OCI-LY7 (cell line): ENCODE data around the gene LRP1-AS. TPM values are rescaled to one million over a fixed set of nuclear protein-coding genes. Genes with fewer than 3 reads are reported as not detected.

ENCODE experiments used
- BruUV-seq: library from RNA; stranded (reverse); fragments of 400-500 nt; replicated peaks from 2 replicates; lab custom pipeline; 2021; lab: Mats Ljungman, UMichigan
- CTCF ChIA-PET: fragments of 300-600 bp; sonication (Branson Sonifier 250); formaldehyde crosslinking; loops from one replicate; lab custom pipeline; 2022; ENCODE audit warnings: antibody characterized with exemption; ENCODE audit not compliant: unreplicated experiment; lab: Charles Lee
- POLR2A ChIA-PET: fragments of 300-600 bp; sonication (Branson Sonifier 250); formaldehyde crosslinking; loops from one replicate; lab custom pipeline; 2022; ENCODE audit warnings: antibody characterized with exemption; lab: Charles Lee
- DNase-seq: peaks from one replicate; pipeline ENCODE4 v3.0.0-alpha.2; 2015; ENCODE audit warnings: low spot score
- H2AFZ ChIP-seq: fragments of 200-600 bp; sonication (generic), shearing (Covaris generic); 2 replicates; pipeline ENCODE4 v1.6.1; 2014; ENCODE audit warnings: mild to moderate bottlenecking, antibody characterized with exemption, low read length, moderate library complexity
- H3K27ac ChIP-seq: fragments of 200-600 bp; sonication (generic); 2 replicates; pipeline ENCODE4 v1.5.1; 2014; ENCODE audit warnings: mixed run types, low read depth, mild to moderate bottlenecking, moderate library complexity, low read length, inconsistent platforms; ENCODE audit not compliant: poor library complexity, severe bottlenecking
- H3K36me3 ChIP-seq: fragments of 200-600 bp; sonication (generic); 2 replicates; pipeline ENCODE4 v1.6.1; 2014; ENCODE audit warnings: mild to moderate bottlenecking, antibody characterized with exemption, low read length, moderate library complexity, mixed read lengths; ENCODE audit not compliant: insufficient read depth
- H3K4me1 ChIP-seq: fragments of 200-600 bp; sonication (generic); 2 replicates; pipeline ENCODE4 v1.5.1; 2014; ENCODE audit warnings: mild to moderate bottlenecking, low read length; ENCODE audit not compliant: insufficient read depth, poor library complexity, severe bottlenecking
- H3K4me2 ChIP-seq: fragments of 200-600 bp; sonication (generic); 2 replicates; pipeline ENCODE4 v1.6.1; 2014; ENCODE audit warnings: mild to moderate bottlenecking, low read length
- H3K4me3 ChIP-seq: fragments of 200-600 bp; sonication (generic); 2 replicates; pipeline ENCODE4 v1.5.1; 2014; ENCODE audit warnings: mild to moderate bottlenecking, low read depth, low read length; ENCODE audit not compliant: poor library complexity, severe bottlenecking
- H3K79me2 ChIP-seq: fragments of 200-600 bp; sonication (generic); 2 replicates; pipeline ENCODE4 v1.6.1; 2016; ENCODE audit warnings: low read depth, mild to moderate bottlenecking, low read length, moderate library complexity, mixed read lengths; ENCODE audit not compliant: insufficient read depth
- H3K9me2 ChIP-seq: fragments of 200-600 bp; sonication (generic); 2 replicates; pipeline ENCODE4 v1.6.1; 2016; ENCODE audit warnings: mild to moderate bottlenecking, low read length, mixed read lengths; ENCODE audit not compliant: insufficient read depth
- H3K9me3 ChIP-seq: fragments of 200-600 bp; sonication (generic); 2 replicates; pipeline ENCODE4 v1.6.1; 2014; ENCODE audit warnings: mild to moderate bottlenecking, mixed run types, low read length, mixed read lengths
- H4K20me1 ChIP-seq: fragments of 200-600 bp; sonication (generic); 2 replicates; pipeline ENCODE4 v1.6.1; 2014; ENCODE audit warnings: mild to moderate bottlenecking, antibody characterized with exemption, low read length, moderate library complexity, mixed read lengths; ENCODE audit not compliant: insufficient read depth
- EZH2phosphoT487 ChIP-seq: fragments of 200-600 bp; sonication (generic); IDR thresholded peaks from 2 replicates; pipeline ENCODE4 v1.6.1; 2018; ENCODE audit warnings: low read depth, borderline replicate concordance, mild to moderate bottlenecking, mixed run types, antibody characterized with exemption, low read length, moderate library complexity, mixed read lengths
- intact Hi-C: fragments of 100-400 bp; cut with micrococcal nuclease; formaldehyde crosslinking; loops from one replicate; pipeline ENCODE4 v1.10.0; 2022; ENCODE audit not compliant: unreplicated experiment
- total RNA-seq, 2 experiments: library from RNA; depleted of rRNA in 1 of 2; stranded (reverse); fragments of >200 nt in 1 of 2; shearing (Covaris generic) in 1 of 2; gene quantifications; 2 replicates each; pipeline ENCODE4 v1.2.3, GENCODE V29; 2014 to 2022
- TF ChIP-seq, protein P1 (sequence below): fragments of 200-600 bp; sonication (generic); conservative IDR thresholded peaks from 2 replicates; pipeline ENCODE4 v1.5.1; 2014; ENCODE audit warnings: mild to moderate bottlenecking, antibody characterized with exemption, low read length, moderate library complexity, mixed read lengths

LRP1-AS gene
- total RNA-seq, 2 experiments from 2014 or later, result not detected

DNA sequence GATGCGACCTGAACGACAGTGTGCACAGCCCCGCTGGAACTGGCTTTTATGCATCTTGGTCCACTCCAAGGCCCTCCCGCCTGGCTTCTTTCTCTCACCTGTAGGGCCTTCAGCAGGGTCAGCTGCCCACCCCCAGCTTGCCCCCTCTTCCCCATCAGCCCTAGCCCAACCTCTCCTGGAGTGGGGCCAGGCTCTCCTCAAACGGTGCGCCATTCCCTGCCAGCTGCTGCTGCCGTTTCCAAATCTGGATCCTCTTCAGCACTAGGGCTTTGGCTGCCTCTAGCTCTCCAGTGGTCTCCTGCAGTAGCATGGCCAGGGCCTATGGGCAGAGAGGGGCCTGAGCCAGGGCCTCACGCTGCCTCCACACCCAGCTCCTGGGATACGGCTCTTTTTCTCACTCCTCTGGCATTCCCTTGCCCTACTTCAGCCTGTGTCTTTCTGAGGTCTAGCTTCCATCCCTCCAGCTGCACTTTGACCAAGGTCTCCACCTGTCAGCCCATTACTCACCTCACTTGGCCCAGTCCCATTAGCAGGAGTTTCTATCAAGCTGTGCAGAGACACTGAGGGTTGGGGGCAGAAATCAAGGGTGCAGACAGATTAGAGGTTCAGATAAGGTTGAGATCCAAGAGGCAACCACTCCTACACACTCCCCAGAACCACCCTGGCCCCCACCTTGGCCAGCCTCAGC lies 41.3 kb downstream of the LRP1-AS start:
- intact Hi-C loops, result no loop called here
- no peaks in the 10 kb centered on the region for H4K20me1 ChIP-seq
- ChIA-PET POLR2A (interaction anchor here (0.5 to 1.5 kb wide), 3 partner anchors 17 to 27 kb away, joined by 3 to 6 read pairs (median 6); partner anchors contain the start of gene NAB2), CTCF (interaction anchor here (0.6 kb wide), 1 partner anchor 15 kb away, joined by 3 read pairs; no protein-coding TSS in a partner anchor)
- no peak overlapping the region for H3K4me2 ChIP-seq
- no peaks in the 10 kb centered on the region for H3K9me3 ChIP-seq
- no TSS peak for BruUV-seq
- H3K4me1 ChIP-seq, result peaks cover 21% of the 10 kb centered on the region
- no peaks in the 10 kb centered on the region for H3K9me2 ChIP-seq
- peaks cover 64% of the 10 kb centered on the region for H3K36me3 ChIP-seq
- H3K4me3 ChIP-seq, result no peak overlapping the region
- TF ChIP-seq, protein P1, sequence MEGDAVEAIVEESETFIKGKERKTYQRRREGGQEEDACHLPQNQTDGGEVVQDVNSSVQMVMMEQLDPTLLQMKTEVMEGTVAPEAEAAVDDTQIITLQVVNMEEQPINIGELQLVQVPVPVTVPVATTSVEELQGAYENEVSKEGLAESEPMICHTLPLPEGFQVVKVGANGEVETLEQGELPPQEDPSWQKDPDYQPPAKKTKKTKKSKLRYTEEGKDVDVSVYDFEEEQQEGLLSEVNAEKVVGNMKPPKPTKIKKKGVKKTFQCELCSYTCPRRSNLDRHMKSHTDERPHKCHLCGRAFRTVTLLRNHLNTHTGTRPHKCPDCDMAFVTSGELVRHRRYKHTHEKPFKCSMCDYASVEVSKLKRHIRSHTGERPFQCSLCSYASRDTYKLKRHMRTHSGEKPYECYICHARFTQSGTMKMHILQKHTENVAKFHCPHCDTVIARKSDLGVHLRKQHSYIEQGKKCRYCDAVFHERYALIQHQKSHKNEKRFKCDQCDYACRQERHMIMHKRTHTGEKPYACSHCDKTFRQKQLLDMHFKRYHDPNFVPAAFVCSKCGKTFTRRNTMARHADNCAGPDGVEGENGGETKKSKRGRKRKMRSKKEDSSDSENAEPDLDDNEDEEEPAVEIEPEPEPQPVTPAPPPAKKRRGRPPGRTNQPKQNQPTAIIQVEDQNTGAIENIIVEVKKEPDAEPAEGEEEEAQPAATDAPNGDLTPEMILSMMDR, result no peak
- TF ChIP-seq EZH2phosphoT487, result no peak
- no peak for DNase-seq
- H3K27ac ChIP-seq, result no peak overlapping the region
- peaks cover 29% of the 10 kb centered on the region; the same call in 1 of the 2 replicates for H3K79me2 ChIP-seq
- no peak overlapping the region for H2AFZ ChIP-seq

DNA sequence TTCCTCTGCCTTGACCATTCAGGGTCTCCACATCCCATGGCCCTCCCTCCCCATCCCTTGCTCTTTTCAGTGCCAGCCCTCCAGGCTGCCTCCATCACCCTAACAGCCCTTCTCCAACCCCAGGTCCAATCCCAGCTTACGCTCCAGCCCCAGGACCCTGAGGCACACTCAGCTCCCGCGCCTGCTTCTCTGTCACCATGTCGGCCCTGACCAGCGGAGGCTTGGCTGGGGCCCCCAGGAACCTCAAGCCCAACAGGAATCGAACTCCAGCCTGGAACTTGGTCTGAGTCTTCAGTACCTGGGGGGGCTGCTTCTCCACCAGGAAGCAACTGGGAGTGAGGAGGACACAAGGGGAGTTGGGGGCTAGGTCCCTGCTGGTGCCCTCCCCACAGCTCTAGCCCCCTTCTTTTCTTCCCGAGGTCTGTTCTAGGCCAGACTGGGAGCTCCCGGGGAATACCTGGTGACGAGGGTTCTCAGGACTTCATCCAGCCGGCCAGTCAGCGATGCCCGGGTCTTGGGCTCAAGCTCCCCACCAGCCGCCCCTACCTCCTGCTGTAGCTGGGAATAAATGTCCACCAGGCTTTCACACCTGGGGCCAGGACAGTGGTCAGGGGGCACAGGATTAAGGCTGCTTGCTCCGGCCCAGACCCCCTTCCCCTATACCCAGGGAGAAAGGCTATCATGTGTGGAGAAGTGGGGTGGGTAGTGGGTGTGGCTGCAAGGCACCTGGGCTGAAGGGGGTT lies 42.2 kb downstream of the LRP1-AS start:
- H3K36me3 ChIP-seq, result peaks cover 69% of the 10 kb centered on the region
- no peaks in the 10 kb centered on the region for H3K9me3 ChIP-seq
- H3K4me3 ChIP-seq, result no peak overlapping the region
- no peak overlapping the region for H2AFZ ChIP-seq
- peaks cover 21% of the 10 kb centered on the region for H3K4me1 ChIP-seq
- intact Hi-C loops, result no loop called here
- peaks cover 21% of the 10 kb centered on the region; the same call in 1 of the 2 replicates for H3K79me2 ChIP-seq
- H3K4me2 ChIP-seq, result no peak overlapping the region
- no peak for TF ChIP-seq EZH2phosphoT487
- TF ChIP-seq, protein P1, result no peak
- H4K20me1 ChIP-seq, result no peaks in the 10 kb centered on the region
- ChIA-PET CTCF (interaction anchor here (0.6 kb wide), 1 partner anchor 14 kb away, joined by 3 read pairs; no protein-coding TSS in a partner anchor), POLR2A (interaction anchor here (0.5 to 1.1 kb wide), 2 partner anchors 12 to 24 kb away, joined by 3 to 6 read pairs; no protein-coding TSS in a partner anchor)
- H3K9me2 ChIP-seq, result no peaks in the 10 kb centered on the region
- no TSS peak for BruUV-seq
- no peak for DNase-seq
- no peak overlapping the region for H3K27ac ChIP-seq
